HG03342 (cell line): ENCODE measurements around the gene BIRC6.
"Not testable (repeated sequence)": the region's sequence is repeated elsewhere in the genome, so short reads cannot be mapped to it uniquely, and the experiment has no call there.

Experiments
- ATAC-seq: cut with Tn5 transposase; IDR thresholded peaks from one replicate; pipeline ENCODE4 v1.9.1; 2021; ENCODE audit warnings: mild to moderate bottlenecking, moderate library complexity; ENCODE audit not compliant: unreplicated experiment

The BIRC6 gene

DNA sequence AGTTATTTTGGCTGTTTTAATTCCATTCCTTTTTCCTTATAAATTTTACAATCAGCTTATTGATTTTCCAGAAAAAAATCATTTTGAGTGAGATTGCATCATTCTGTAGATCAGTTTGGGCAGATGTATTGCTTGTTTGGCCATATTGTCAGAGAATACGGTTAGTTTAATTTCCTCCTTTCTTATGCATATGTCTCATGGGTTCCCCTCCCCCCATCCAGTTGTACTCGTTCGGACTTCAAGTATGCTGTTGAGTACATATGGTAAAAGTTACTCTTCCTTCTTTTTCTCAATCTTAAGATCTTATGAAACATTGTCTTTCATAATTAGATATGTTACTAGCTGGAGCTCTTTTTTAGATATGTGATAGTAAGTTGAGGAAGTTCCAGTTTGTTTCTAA is 139.8 kb downstream of the BIRC6 start:
- ATAC-seq: no peak

- no peak for ATAC-seq
Observed at GRCh38 chr2:32498306-32498705, 141.5 kb downstream of the BIRC6 start.

- ATAC-seq: no peak
Observed at GRCh38 chr2:32502941-32503340, 146.1 kb downstream of the BIRC6 start.

GRCh38 chr2:32504877-32505478 is 148.2 kb downstream of the BIRC6 start:
- no peak for ATAC-seq

GRCh38 chr2:32506446-32506845 is 149.6 kb downstream of the BIRC6 start:
- no peak for ATAC-seq

- ATAC-seq: no peak
Observed at GRCh38 chr2:32514946-32515345, 158.1 kb downstream of the BIRC6 start.

- no peak for ATAC-seq
Observed at GRCh38 chr2:32516567-32516966, 159.7 kb downstream of the BIRC6 start.

- no peak for ATAC-seq
Observed at GRCh38 chr2:32522770-32523169, 165.9 kb downstream of the BIRC6 start.

GRCh38 chr2:32523686-32524085 is 166.9 kb downstream of the BIRC6 start:
- ATAC-seq: no peak

DNA sequence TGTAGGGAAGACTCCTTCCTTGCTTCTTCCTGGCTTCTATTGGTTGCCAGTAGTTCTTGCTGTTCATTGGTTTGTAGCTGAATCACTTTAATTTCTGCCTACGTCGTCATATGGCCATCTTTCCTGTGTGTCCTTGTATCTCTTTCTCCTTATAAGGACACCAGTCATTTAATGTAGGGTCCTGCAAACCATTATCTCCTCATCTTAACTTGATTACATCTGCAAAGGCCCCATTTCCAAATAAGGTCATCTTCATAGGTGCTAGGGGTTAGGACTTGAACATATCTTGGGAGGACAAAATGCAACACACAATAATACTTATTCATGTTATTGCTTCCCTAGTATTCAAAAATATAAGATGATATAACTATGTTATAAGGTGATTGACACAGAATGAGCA is 175.5 kb downstream of the BIRC6 start:
- no peak for ATAC-seq

DNA sequence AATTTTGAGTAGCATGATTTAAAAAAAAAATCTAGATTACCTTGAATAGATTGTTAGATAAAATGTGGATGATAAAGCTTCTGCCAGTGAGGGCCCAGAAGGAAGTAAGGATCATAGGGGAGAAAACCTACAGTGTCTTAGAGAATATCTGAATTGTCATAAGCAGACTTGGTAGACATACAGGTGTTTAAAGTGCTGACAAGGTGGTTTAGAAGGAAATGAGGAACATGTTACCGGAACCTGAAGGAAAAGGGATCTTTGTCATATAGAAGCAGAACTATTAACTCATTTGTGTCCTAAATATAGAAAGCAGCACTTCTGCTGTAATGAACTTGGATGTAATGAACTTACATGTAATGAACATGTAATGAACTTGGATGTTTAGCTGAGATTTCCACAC is 176.1 kb downstream of the BIRC6 start:
- no peak for ATAC-seq

GRCh38 chr2:32534831-32535230 is 178.0 kb downstream of the BIRC6 start:
- no peak for ATAC-seq

GRCh38 chr2:32538735-32539134 is 181.9 kb downstream of the BIRC6 start:
- no peak for ATAC-seq

- not testable (repeated sequence) for ATAC-seq
Observed at GRCh38 chr2:32552483-32552882, 195.7 kb downstream of the BIRC6 start.

DNA sequence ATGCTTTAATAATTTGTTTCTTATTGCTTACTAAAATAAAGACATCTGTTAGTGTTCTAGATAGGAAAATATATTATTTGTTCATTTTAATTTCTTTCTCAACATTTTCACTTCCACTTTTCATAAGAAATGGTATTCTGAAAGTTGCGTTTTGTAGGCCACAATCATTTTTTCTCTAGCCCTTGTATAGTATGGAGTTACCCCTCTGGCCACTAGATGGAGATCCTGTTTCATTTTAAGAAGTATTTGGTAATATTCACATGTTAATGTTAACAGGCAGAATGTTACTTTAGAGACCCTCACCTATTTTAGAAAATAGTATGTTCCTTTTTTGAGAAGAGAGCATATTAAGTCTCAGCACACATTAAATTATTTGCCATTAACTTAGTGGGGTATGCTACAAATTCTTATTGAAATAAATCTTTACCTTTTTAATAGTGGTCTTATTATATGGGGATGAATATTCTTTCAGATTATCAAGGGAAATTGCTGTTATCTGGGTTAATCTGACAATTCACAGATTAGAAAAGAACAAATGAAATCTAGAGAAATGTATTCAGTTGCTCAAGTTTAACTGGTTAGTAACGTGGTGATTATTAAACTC is 197.1 kb downstream of the BIRC6 start:
- peak; percentile 96 for ATAC-seq

DNA sequence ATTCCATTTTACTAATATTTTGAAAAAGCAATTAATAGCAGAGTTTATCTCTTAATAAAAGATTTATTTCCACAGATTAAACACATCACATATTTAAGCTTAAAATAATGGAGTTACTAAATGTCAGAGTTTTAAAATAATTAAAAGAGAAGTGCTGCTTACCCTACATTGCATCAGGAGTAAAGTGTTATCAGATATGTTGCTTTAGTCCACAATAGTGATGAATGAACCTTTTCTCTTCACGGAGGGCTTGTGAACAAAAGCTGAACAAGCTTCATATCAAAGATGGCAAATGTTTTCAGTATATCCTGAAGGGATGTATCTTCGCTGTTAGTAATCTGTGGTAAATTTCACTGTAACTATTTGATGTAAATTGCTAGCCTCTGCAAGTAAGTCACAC is 201.7 kb downstream of the BIRC6 start:
- no peak for ATAC-seq

GRCh38 chr2:32559136-32559535 is 202.3 kb downstream of the BIRC6 start:
- no peak for ATAC-seq

DNA sequence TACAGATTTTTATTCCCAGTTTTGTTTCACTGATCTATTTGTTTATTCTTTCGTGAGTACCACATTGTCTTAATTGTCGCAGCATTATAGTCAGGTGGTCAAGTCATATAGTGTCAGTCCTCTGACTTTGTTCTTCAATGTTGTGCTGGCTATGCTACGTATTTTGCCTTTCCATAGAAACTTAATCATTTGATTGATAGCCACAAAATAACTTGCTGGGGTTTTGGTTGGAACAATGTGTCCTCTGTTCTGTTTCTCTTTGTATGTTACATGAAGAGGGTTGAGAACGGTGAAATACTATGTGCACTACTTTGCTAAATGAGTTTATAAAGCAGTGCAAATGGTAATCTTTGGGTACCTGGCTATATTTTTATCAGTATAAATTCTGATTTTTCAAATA is 206.1 kb downstream of the BIRC6 start:
- ATAC-seq: no peak

GRCh38 chr2:32564417-32565035 is 207.7 kb downstream of the BIRC6 start:
- no peak for ATAC-seq

GRCh38 chr2:32565902-32566301 is 209.1 kb downstream of the BIRC6 start:
- ATAC-seq: no peak

GRCh38 chr2:32572030-32572429 is 215.2 kb downstream of the BIRC6 start:
- no peak for ATAC-seq

DNA sequence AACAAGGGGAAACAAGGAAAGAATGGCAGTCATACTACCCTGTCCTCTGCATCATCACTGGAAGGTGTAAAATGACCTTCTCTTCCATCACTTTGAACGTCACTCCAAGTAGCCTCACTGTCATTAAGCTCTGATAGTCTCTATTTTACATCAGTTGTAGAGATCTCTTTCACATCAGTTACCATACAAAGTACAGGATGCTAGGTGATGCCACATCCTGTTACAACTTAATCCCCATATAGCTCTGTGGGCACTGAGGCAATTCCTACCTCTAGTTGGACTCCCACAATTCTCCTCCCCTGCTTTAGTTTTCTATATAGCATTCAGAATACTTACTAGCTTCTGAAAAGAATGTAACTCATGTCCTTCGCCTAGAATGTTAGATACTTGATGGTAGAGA is 215.9 kb downstream of the BIRC6 start:
- no peak for ATAC-seq
